HepG2 (cell line): ENCODE results near the gene RETN. TPM values are rescaled to one million over a fixed set of nuclear protein-coding genes. Genes with fewer than 3 reads are reported as not detected.

ENCODE experiments used
- HMGXB3 ChIP-seq: sonication (generic); formaldehyde crosslinking; IDR thresholded peaks from 2 replicates; pipeline ENCODE4 v1.4.0; 2020; ENCODE audit warnings: missing genetic modification reagents, borderline replicate concordance
- HNRNPH1 ChIP-seq: fragments of 200-400 bp; formaldehyde crosslinking; optimal IDR thresholded peaks from 2 replicates; pipeline ENCODE3; 2017; ENCODE audit warnings: mild to moderate bottlenecking, low read depth, low read length
- PRMT3 ChIP-seq: sonication (generic); formaldehyde crosslinking; IDR thresholded peaks from 2 replicates; pipeline ENCODE4 v1.8.1; 2022; ENCODE audit warnings: low read depth, mild to moderate bottlenecking, moderate library complexity, missing genetic modification reagents, borderline replicate concordance
- SRSF1 ChIP-seq: fragments of 200-400 bp; formaldehyde crosslinking; optimal IDR thresholded peaks from 2 replicates; pipeline ENCODE3; 2017; ENCODE audit warnings: mild to moderate bottlenecking, low read depth, low read length, moderate library complexity
- TRAFD1 ChIP-seq: sonication (generic); formaldehyde crosslinking; IDR thresholded peaks from 2 replicates; pipeline ENCODE4 v1.5.1; 2020; ENCODE audit warnings: missing genetic modification reagents, mild to moderate bottlenecking, borderline replicate concordance
- ZBTB8A ChIP-seq: sonication (generic); formaldehyde crosslinking; IDR thresholded peaks from 2 replicates; pipeline ENCODE4 v1.4.0; 2020; ENCODE audit warnings: mild to moderate bottlenecking, low read depth, missing genetic modification reagents, borderline replicate concordance
- ZNF124 ChIP-seq: sonication (generic); formaldehyde crosslinking; IDR thresholded peaks from 2 replicates; pipeline ENCODE4 v1.4.0; 2020; ENCODE audit warnings: missing genetic modification reagents
- ZNF143 ChIP-seq: sonication (generic); formaldehyde crosslinking; IDR thresholded peaks from 2 replicates; pipeline ENCODE4 v1.4.0; 2020; ENCODE audit warnings: missing genetic modification reagents
- ZNF18 ChIP-seq: sonication (generic); formaldehyde crosslinking; IDR thresholded peaks from 2 replicates; pipeline ENCODE4 v1.8.0; 2022; ENCODE audit warnings: mild to moderate bottlenecking, missing genetic modification reagents; ENCODE audit not compliant: insufficient replicate concordance
- ZNF232 ChIP-seq: sonication (generic); formaldehyde crosslinking; IDR thresholded peaks from 2 replicates; pipeline ENCODE4 v1.4.0; 2020; ENCODE audit warnings: missing genetic modification reagents, borderline replicate concordance
- ZNF552 ChIP-seq: sonication (generic); formaldehyde crosslinking; IDR thresholded peaks from 2 replicates; pipeline ENCODE4 v1.9.0; 2022; ENCODE audit warnings: missing genetic modification reagents, mild to moderate bottlenecking, borderline replicate concordance
- ZNF577 ChIP-seq: sonication (generic); formaldehyde crosslinking; IDR thresholded peaks from 2 replicates; pipeline ENCODE4 v1.4.0; 2020; ENCODE audit warnings: mild to moderate bottlenecking, low read depth, missing genetic modification reagents, borderline replicate concordance
- ZNF598 ChIP-seq: sonication (generic); formaldehyde crosslinking; IDR thresholded peaks from 2 replicates; pipeline ENCODE4 v1.5.1; 2020; ENCODE audit warnings: mild to moderate bottlenecking, missing genetic modification reagents, borderline replicate concordance
- ZNF605 ChIP-seq: sonication (generic); formaldehyde crosslinking; IDR thresholded peaks from 2 replicates; pipeline ENCODE4 v1.8.0; 2022; ENCODE audit warnings: mild to moderate bottlenecking, missing genetic modification reagents
- ZNF784 ChIP-seq: sonication (generic); formaldehyde crosslinking; IDR thresholded peaks from 2 replicates; pipeline ENCODE4 v1.5.1; 2020; ENCODE audit warnings: missing genetic modification reagents, mild to moderate bottlenecking, borderline replicate concordance
- ZNF816 ChIP-seq: sonication (generic); formaldehyde crosslinking; IDR thresholded peaks from 2 replicates; pipeline ENCODE4 v1.8.0; 2022; ENCODE audit warnings: missing genetic modification reagents, mild to moderate bottlenecking, borderline replicate concordance
- ZNF83 ChIP-seq: sonication (generic); formaldehyde crosslinking; IDR thresholded peaks from 2 replicates; pipeline ENCODE4 v1.4.0; 2020; ENCODE audit warnings: missing genetic modification reagents, mild to moderate bottlenecking, borderline replicate concordance
- polyA plus RNA-seq, 8 experiments: library from polyadenylated mRNA; depleted of rRNA in 3 of 8; stranded (reverse) in 7 of 8; unstranded in 1 of 8; fragments of >200 nt; fragmentation: Illumina TruSeq in 4 of 8; extraction: Trizol in 4 of 8; gene quantifications; 2 replicates each; pipeline versions ENCODE4 v1.2.1 to v1.2.3, GENCODE V29; 2011 to 2016; ENCODE audit warnings: low read depth in 4 of 8, missing spikeins in 1 of 8, mixed read lengths in 1 of 8; ENCODE audit not compliant: insufficient read depth in 1 of 8
- total RNA-seq, 5 experiments: library from RNA; depleted of rRNA; stranded (reverse); fragments of >200 nt; fragmentation: Illumina TruSeq; extraction: Trizol; gene quantifications; 2 replicates each; pipeline ENCODE4 v1.2.3, GENCODE V29; 2016; ENCODE audit warnings: low read depth in 1 of 5

Gene RETN
- total and polyA plus RNA-seq, 2 of the 13 experiments (the other 11 are each of a cell fraction or from before 2014, with no cell fraction given) = not detected

- no peak for TF ChIP-seq ZBTB8A (CRISPR knock-in tag)
- no peak for TF ChIP-seq HNRNPH1
- TF ChIP-seq ZNF598 = no peak
- TF ChIP-seq ZNF605 (CRISPR knock-in tag) = peak; percentile 77
- TF ChIP-seq ZNF784 (CRISPR knock-in tag) = peak; percentile 66; the same call in 1 of the 2 replicates
- TF ChIP-seq TRAFD1 (CRISPR knock-in tag) = no peak
- TF ChIP-seq ZNF577 (CRISPR knock-in tag) = no peak
- TF ChIP-seq PRMT3 = no peak
- peak; percentile 34; the same call in 1 of the 2 replicates for TF ChIP-seq ZNF552
- TF ChIP-seq ZNF816 (CRISPR knock-in tag) = peak; percentile 93; the same call in 1 of the 2 replicates
- no peak for TF ChIP-seq ZNF124 (CRISPR knock-in tag)
- no peak for TF ChIP-seq ZNF83
- no peak; the same call in 1 of the 2 replicates for TF ChIP-seq ZNF232
- peak; percentile 58 for TF ChIP-seq ZNF18
- no peak for TF ChIP-seq SRSF1
- peak; percentile 80; the same call in 1 of the 2 replicates for TF ChIP-seq HMGXB3 (CRISPR knock-in tag)
- no peak for TF ChIP-seq ZNF143 (CRISPR knock-in tag)
These were observed 16.7 kb upstream of the RETN start (continued) for GRCh38 chr19:7652061-7652641.
